Muscle layer of duodenum (tissue), 2 donors: ENCODE data around the gene MUC6.

Experiments used
- H3K27ac ChIP-seq: one replicate; pipeline ENCODE4 v1.7.0; 2013; ENCODE audit warnings: mild to moderate bottlenecking, low read length
- H3K27me3 ChIP-seq: one replicate; pipeline ENCODE4 v1.7.0; 2013; ENCODE audit warnings: low read depth, mild to moderate bottlenecking, control low read depth, low read length
- H3K36me3 ChIP-seq, 2 donors: one replicate each; pipeline ENCODE4 v1.7.0; 2013; ENCODE audit warnings: low read length in 2 of 2, control low read depth in 1 of 2, mild to moderate bottlenecking in 1 of 2; ENCODE audit not compliant: insufficient read depth in 2 of 2, control insufficient read depth in 1 of 2
- H3K4me1 ChIP-seq, 2 donors: one replicate each; pipeline ENCODE4 v1.7.0; 2013; ENCODE audit warnings: low read length in 2 of 2, mild to moderate bottlenecking in 2 of 2, control low read depth in 1 of 2, moderate library complexity in 1 of 2; ENCODE audit not compliant: insufficient read depth in 2 of 2, control insufficient read depth in 1 of 2
- H3K4me3 ChIP-seq, 2 donors: one replicate each; pipeline ENCODE4 v1.7.0; 2013; ENCODE audit warnings: low read length in 2 of 2, low read depth in 1 of 2, mild to moderate bottlenecking in 1 of 2
- H3K9me3 ChIP-seq, 2 donors: one replicate each; pipeline ENCODE4 v1.7.0; 2013; ENCODE audit warnings: low read length in 2 of 2, control low read depth in 1 of 2, mild to moderate bottlenecking in 1 of 2; ENCODE audit not compliant: control insufficient read depth in 1 of 2
- donor health status: healthy.

The MUC6 gene

GRCh38 chr11:1070594-1071462 lies 34.3 kb upstream of the MUC6 start:
- Histone ChIP-seq H3K4me3 (no peak overlapping the region), H3K27ac (no peak overlapping the region), H3K9me3 (no peaks in the 10 kb centered on the region), H3K27me3 (no peaks in the 10 kb centered on the region), H3K4me1 (no peaks in the 10 kb centered on the region), H3K36me3 (no peaks in the 10 kb centered on the region)

GRCh38 chr11:1069740-1070139 lies 33.2 kb upstream of the MUC6 start:
- no peaks in the 10 kb centered on the region for H3K9me3 ChIP-seq
- H3K4me1 ChIP-seq = no peaks in the 10 kb centered on the region
- H3K4me3 ChIP-seq = no peak overlapping the region
- H3K36me3 ChIP-seq = no peaks in the 10 kb centered on the region
- H3K27ac ChIP-seq = no peak overlapping the region
- H3K27me3 ChIP-seq = no peaks in the 10 kb centered on the region

- H3K4me1 ChIP-seq = no peaks in the 10 kb centered on the region
- H3K9me3 ChIP-seq = peaks cover 0 to under 1% of the 10 kb centered on the region in 2 donors
These were observed 31.4 kb upstream of the MUC6 start for GRCh38 chr11:1067812-1068496.

GRCh38 chr11:1064167-1064566 lies 27.6 kb upstream of the MUC6 start:
- no peak overlapping the region for H3K4me3 ChIP-seq
- H3K27ac ChIP-seq = no peak overlapping the region
- H3K36me3 ChIP-seq = no peaks in the 10 kb centered on the region
- peaks cover 0 to 9% of the 10 kb centered on the region in 2 donors for H3K9me3 ChIP-seq
- no peaks in the 10 kb centered on the region for H3K4me1 ChIP-seq
- no peaks in the 10 kb centered on the region for H3K27me3 ChIP-seq

More at GRCh38 chr11:1067812-1068496, 31.4 kb upstream of the MUC6 start:
- Histone ChIP-seq H3K27me3 (no peaks in the 10 kb centered on the region), H3K4me3 (no peak overlapping the region), H3K27ac (no peak overlapping the region), H3K36me3 (no peaks in the 10 kb centered on the region)

GRCh38 chr11:1062075-1062820 lies 25.7 kb upstream of the MUC6 start:
- no peak overlapping the region for H3K27ac ChIP-seq
- no peaks in the 10 kb centered on the region for H3K36me3 ChIP-seq

GRCh38 chr11:1060852-1061616 lies 24.5 kb upstream of the MUC6 start:
- Histone ChIP-seq H3K9me3 (peaks cover 0 to 9% of the 10 kb centered on the region in 2 donors), H3K27ac (peak overlapping the region; percentile 79), H3K36me3 (no peaks in the 10 kb centered on the region), H3K4me3 (no peak overlapping the region), H3K27me3 (no peaks in the 10 kb centered on the region), H3K4me1 (no peaks in the 10 kb centered on the region)

More at GRCh38 chr11:1062075-1062820, 25.7 kb upstream of the MUC6 start:
- Histone ChIP-seq H3K9me3 (peaks cover 0 to 9% of the 10 kb centered on the region in 2 donors), H3K4me1 (no peaks in the 10 kb centered on the region), H3K27me3 (no peaks in the 10 kb centered on the region), H3K4me3 (no peak overlapping the region)

GRCh38 chr11:1060410-1060809 lies 23.9 kb upstream of the MUC6 start:
- H3K36me3 ChIP-seq = no peaks in the 10 kb centered on the region
- H3K9me3 ChIP-seq = peaks cover 0 to 9% of the 10 kb centered on the region in 2 donors
- no peaks in the 10 kb centered on the region for H3K27me3 ChIP-seq
- no peaks in the 10 kb centered on the region for H3K4me1 ChIP-seq
- H3K4me3 ChIP-seq = no peak overlapping the region
- peak overlapping the region; percentile 79 for H3K27ac ChIP-seq

GRCh38 chr11:1059759-1060158 lies 23.2 kb upstream of the MUC6 start:
- no peak overlapping the region for H3K4me3 ChIP-seq
- no peak overlapping the region for H3K27ac ChIP-seq
- H3K4me1 ChIP-seq = peaks cover 0 to 1% of the 10 kb centered on the region in 2 donors
- H3K36me3 ChIP-seq = no peaks in the 10 kb centered on the region
- peaks cover 0 to 9% of the 10 kb centered on the region in 2 donors for H3K9me3 ChIP-seq
- H3K27me3 ChIP-seq = no peaks in the 10 kb centered on the region

GRCh38 chr11:1057806-1058205 lies 21.3 kb upstream of the MUC6 start:
- Histone ChIP-seq H3K4me3 (no peak overlapping the region), H3K27ac (no peak overlapping the region), H3K36me3 (no peaks in the 10 kb centered on the region), H3K9me3 (peaks cover 0 to 8% of the 10 kb centered on the region in 2 donors), H3K27me3 (no peaks in the 10 kb centered on the region), H3K4me1 (peaks cover 0 to 3% of the 10 kb centered on the region in 2 donors)

- H3K4me1 ChIP-seq = peaks cover 0 to 3% of the 10 kb centered on the region in 2 donors
- no peaks in the 10 kb centered on the region for H3K36me3 ChIP-seq
- no peaks in the 10 kb centered on the region for H3K9me3 ChIP-seq
- H3K27ac ChIP-seq = no peak overlapping the region
- no peaks in the 10 kb centered on the region for H3K27me3 ChIP-seq
- no peak overlapping the region for H3K4me3 ChIP-seq
These were observed 19.7 kb upstream of the MUC6 start for GRCh38 chr11:1055990-1056771.
